NK-92 (cell line): ENCODE results near the gene STK39.
"Not testable (repeated sequence)": the region's sequence is repeated elsewhere in the genome, so short reads cannot be mapped to it uniquely, and the experiment has no call there.

Experiments
- DNase-seq: peaks from one replicate; lab custom pipeline; 2025; ENCODE audit not compliant: unreplicated experiment; lab: John Stamatoyannopoulos, UW

STK39 gene

GRCh38 chr2:168105127-168105683 is 142.2 kb downstream of the STK39 start:
- DNase-seq, result no peak

- DNase-seq, result no peak
Measured at GRCh38 chr2:168097431-168097830, 150.0 kb downstream of the STK39 start.

GRCh38 chr2:168096158-168096557 is 151.2 kb downstream of the STK39 start:
- no peak for DNase-seq

GRCh38 chr2:168091986-168092385 is 155.4 kb downstream of the STK39 start:
- no peak for DNase-seq

- DNase-seq, result no peak
Measured at GRCh38 chr2:168090366-168091135, 156.8 kb downstream of the STK39 start.

GRCh38 chr2:168089200-168089599 is 158.2 kb downstream of the STK39 start:
- no peak for DNase-seq

GRCh38 chr2:168087401-168087800 is 160.0 kb downstream of the STK39 start:
- DNase-seq, result no peak

GRCh38 chr2:168086851-168087250 is 160.5 kb downstream of the STK39 start:
- no peak for DNase-seq

GRCh38 chr2:168085801-168086361 is 161.5 kb downstream of the STK39 start:
- DNase-seq, result no peak

GRCh38 chr2:168084288-168084687 is 163.1 kb downstream of the STK39 start:
- DNase-seq, result no peak

GRCh38 chr2:168081452-168081851 is 165.9 kb downstream of the STK39 start:
- not testable (repeated sequence) for DNase-seq

GRCh38 chr2:168079236-168079635 is 168.2 kb downstream of the STK39 start:
- DNase-seq, result no peak

GRCh38 chr2:168076731-168077130 is 170.7 kb downstream of the STK39 start:
- DNase-seq, result no peak

GRCh38 chr2:168075446-168075845 is 171.9 kb downstream of the STK39 start:
- no peak for DNase-seq

GRCh38 chr2:168072626-168073303 is 174.6 kb downstream of the STK39 start:
- DNase-seq, result no peak

GRCh38 chr2:168064011-168064998 is 183.1 kb downstream of the STK39 start:
- DNase-seq, result no peak

- no peak for DNase-seq
Measured at GRCh38 chr2:168062936-168063335, 184.5 kb downstream of the STK39 start.

- no peak for DNase-seq
Measured at GRCh38 chr2:168062054-168062453, 185.3 kb downstream of the STK39 start.

GRCh38 chr2:168060986-168061750 is 186.2 kb downstream of the STK39 start:
- DNase-seq, result no peak

GRCh38 chr2:168059758-168060157 is 187.6 kb downstream of the STK39 start:
- DNase-seq, result no peak
